Adrenal gland (tissue), 5 donors: Measurements from ENCODE around the gene DLG2.

ENCODE experiments used
- POLR2A ChIP-seq, 2 donors: fragments of 450-650 bp; IDR thresholded peaks; one replicate each; pipeline ENCODE4 v1.6.1; 2017; ENCODE audit warnings: antibody characterized with exemption in 2 of 2, mild to moderate bottlenecking in 2 of 2, moderate library complexity in 1 of 2
- TF ChIP-seq, protein P1 (sequence below), 6 experiments: fragments of 450-650 bp in 4 of 6; fragments of 200-600 bp in 2 of 6; sonication (generic) in 1 of 6; IDR thresholded peaks; 1 replicate in 5 of 6; 2 replicates in 1 of 6; pipeline versions ENCODE4 v1.5.1 to v1.8.0; 2016 to 2021; ENCODE audit warnings: antibody characterized with exemption in 6 of 6, mild to moderate bottlenecking in 2 of 6, moderate library complexity in 1 of 6
- donor health status: DM: no; HTN: no; CAD: no.

DNA sequence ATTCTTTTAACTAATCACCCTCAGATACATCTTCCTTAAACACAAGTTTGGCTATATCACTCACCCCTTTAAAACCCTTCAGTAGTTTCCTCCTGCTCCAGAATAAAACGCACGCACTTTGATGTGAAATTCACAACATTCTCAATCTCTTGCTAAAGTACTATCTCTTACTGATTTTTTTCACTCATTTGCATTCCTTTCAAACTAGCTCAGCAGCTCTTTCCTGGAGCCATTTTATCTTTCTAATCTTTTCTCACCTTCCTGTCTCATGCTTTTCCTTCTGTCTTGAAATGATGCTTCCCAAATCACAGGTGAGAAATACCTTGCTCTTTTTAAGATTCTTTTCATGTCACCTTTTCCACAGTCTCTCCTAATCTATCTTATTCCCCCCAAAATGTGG is 1074.4 kb downstream of the DLG2 start:
- TF ChIP-seq POLR2A (IDR thresholded peaks at IDR 0.05): no peak
- TF ChIP-seq, protein P1, sequence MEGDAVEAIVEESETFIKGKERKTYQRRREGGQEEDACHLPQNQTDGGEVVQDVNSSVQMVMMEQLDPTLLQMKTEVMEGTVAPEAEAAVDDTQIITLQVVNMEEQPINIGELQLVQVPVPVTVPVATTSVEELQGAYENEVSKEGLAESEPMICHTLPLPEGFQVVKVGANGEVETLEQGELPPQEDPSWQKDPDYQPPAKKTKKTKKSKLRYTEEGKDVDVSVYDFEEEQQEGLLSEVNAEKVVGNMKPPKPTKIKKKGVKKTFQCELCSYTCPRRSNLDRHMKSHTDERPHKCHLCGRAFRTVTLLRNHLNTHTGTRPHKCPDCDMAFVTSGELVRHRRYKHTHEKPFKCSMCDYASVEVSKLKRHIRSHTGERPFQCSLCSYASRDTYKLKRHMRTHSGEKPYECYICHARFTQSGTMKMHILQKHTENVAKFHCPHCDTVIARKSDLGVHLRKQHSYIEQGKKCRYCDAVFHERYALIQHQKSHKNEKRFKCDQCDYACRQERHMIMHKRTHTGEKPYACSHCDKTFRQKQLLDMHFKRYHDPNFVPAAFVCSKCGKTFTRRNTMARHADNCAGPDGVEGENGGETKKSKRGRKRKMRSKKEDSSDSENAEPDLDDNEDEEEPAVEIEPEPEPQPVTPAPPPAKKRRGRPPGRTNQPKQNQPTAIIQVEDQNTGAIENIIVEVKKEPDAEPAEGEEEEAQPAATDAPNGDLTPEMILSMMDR (IDR thresholded peaks at IDR 0.05): no peak
